Germinal center (tissue), 1 donor: ENCODE results near the gene MAD1L1.

Experiments used
- DNase-seq: peaks from one replicate; pipeline ENCODE4 v3.0.0; 2012; ENCODE audit warnings: mixed read lengths, low spot score

MAD1L1 gene

GRCh38 chr7:2258661-2259365, 26.1 kb upstream of the MAD1L1 start:
- peak; percentile 77 for DNase-seq

GRCh38 chr7:2257651-2258050, 24.9 kb upstream of the MAD1L1 start:
- DNase-seq = no peak

- no peak for DNase-seq
These were observed 24.4 kb upstream of the MAD1L1 start for GRCh38 chr7:2257046-2257551.

- DNase-seq = no peak
These were observed 23.7 kb upstream of the MAD1L1 start for GRCh38 chr7:2256306-2257045.

GRCh38 chr7:2255145-2256139, 22.7 kb upstream of the MAD1L1 start:
- no peak for DNase-seq

- DNase-seq = no peak
These were observed 21.8 kb upstream of the MAD1L1 start for GRCh38 chr7:2254429-2255144.

GRCh38 chr7:2253525-2254244, 20.9 kb upstream of the MAD1L1 start:
- no peak for DNase-seq

GRCh38 chr7:2253021-2253420, 20.3 kb upstream of the MAD1L1 start:
- DNase-seq = no peak

- DNase-seq = no peak
These were observed 19.4 kb upstream of the MAD1L1 start for GRCh38 chr7:2251841-2252771.

GRCh38 chr7:2251381-2251780, 18.6 kb upstream of the MAD1L1 start:
- DNase-seq = no peak

GRCh38 chr7:2249744-2250323, 17.1 kb upstream of the MAD1L1 start:
- DNase-seq = no peak

GRCh38 chr7:2248984-2249694, 16.4 kb upstream of the MAD1L1 start:
- DNase-seq = no peak

GRCh38 chr7:2247141-2247995, 14.6 kb upstream of the MAD1L1 start:
- peak; percentile 58 for DNase-seq

- DNase-seq = no peak
These were observed 13.3 kb upstream of the MAD1L1 start for GRCh38 chr7:2245883-2246675.

GRCh38 chr7:2244404-2244995, 11.8 kb upstream of the MAD1L1 start:
- DNase-seq = no peak

GRCh38 chr7:2243458-2243857, 10.7 kb upstream of the MAD1L1 start:
- DNase-seq = no peak
